Thyroid gland (tissue), 4 donors: ENCODE results near the gene GDPD4. TPM values are rescaled to one million over a fixed set of nuclear protein-coding genes. Genes with fewer than 3 reads are reported as not detected.

Experiments used
- DNase-seq, 2 donors: peaks; one replicate each; pipeline ENCODE4 v3.0.0-alpha.2; 2019
- H3K27ac ChIP-seq, 3 donors: fragments of 200-600 bp; sonication (generic); 1 replicate in 2 of 3; 2 replicates in 1 of 3; pipeline ENCODE4 v1.5.1; 2016 to 2019; ENCODE audit warnings: mild to moderate bottlenecking in 1 of 3, moderate library complexity in 1 of 3
- H3K27me3 ChIP-seq: fragments of 200-600 bp; sonication (generic); one replicate; pipeline ENCODE4 v1.5.1; 2019
- H3K36me3 ChIP-seq, 2 donors: fragments of 200-600 bp; sonication (generic); one replicate each; pipeline ENCODE4 v1.5.1; 2016 to 2019
- H3K4me1 ChIP-seq, 2 donors: fragments of 200-600 bp; sonication (generic); one replicate each; pipeline ENCODE4 v1.5.1; 2017 to 2019
- H3K4me3 ChIP-seq, 3 donors: fragments of 200-600 bp; sonication (generic); replicated peaks in 1 of 3; 1 replicate in 2 of 3; 2 replicates in 1 of 3; pipeline ENCODE4 v1.5.1; 2016; ENCODE audit warnings: mild to moderate bottlenecking in 1 of 3
- H3K9me3 ChIP-seq: fragments of 200-600 bp; sonication (generic); one replicate; pipeline ENCODE4 v1.5.1; 2017
- CTCF ChIP-seq, 6 experiments: fragments of 200-600 bp in 3 of 6; fragments of 450-650 bp in 3 of 6; sonication (generic) in 3 of 6; IDR thresholded peaks; one replicate each; pipeline ENCODE4 v1.5.1; 2016 to 2019; ENCODE audit warnings: antibody characterized with exemption in 6 of 6, mild to moderate bottlenecking in 2 of 6, inconsistent platforms in 1 of 6, moderate library complexity in 1 of 6
- POLR2A ChIP-seq, 2 donors: fragments of 450-650 bp; IDR thresholded peaks; one replicate each; pipeline ENCODE4 v1.6.1; 2017; ENCODE audit warnings: antibody characterized with exemption in 2 of 2, mild to moderate bottlenecking in 2 of 2, moderate library complexity in 1 of 2
- WGBS, 2 donors: methylation state at CpG; one replicate each; pipeline ENCODE4 v1.1.5; 2017; 5-methylcytosine and 5-hydroxymethylcytosine counted together
- intact Hi-C: fragments of 100-400 bp; cut with DNase I; formaldehyde crosslinking; loops from one replicate; pipeline ENCODE4 v1.15.1; 2023
- total RNA-seq, 4 donors: library from RNA; depleted of rRNA; stranded (reverse); fragments of >200 nt; gene quantifications; one replicate each; pipeline ENCODE4 v1.2.3, GENCODE V29; 2016

The GDPD4 gene
- total RNA-seq, 4 donors from 2014 or later = 3.6 TPM; not detected in 3

- Histone ChIP-seq H3K9me3 (no peaks in the 10 kb centered on the region), H3K4me1 (no peaks in the 10 kb centered on the region), H3K36me3 (no peaks in the 10 kb centered on the region), H3K4me3 (no peak overlapping the region), H3K27ac (no peak overlapping the region), H3K27me3 (no peaks in the 10 kb centered on the region)
- TF ChIP-seq POLR2A (IDR thresholded peaks at IDR 0.05) (no peak), CTCF (IDR thresholded peaks at IDR 0.05) (no peak)
- DNase-seq = no peak
- 86 to 94% methylated on average over 18 to 19 of the region's 22 CpGs for WGBS, 2 donors
- intact Hi-C loops = no loop called here
Observed at GRCh38 chr11:77181799-77182541, 119.5 kb downstream of the GDPD4 start.

GRCh38 chr11:77181226-77181625 lies 120.3 kb downstream of the GDPD4 start:
- Histone ChIP-seq H3K4me1 (no peaks in the 10 kb centered on the region), H3K9me3 (no peaks in the 10 kb centered on the region), H3K36me3 (no peaks in the 10 kb centered on the region), H3K27ac (no peak overlapping the region), H3K27me3 (no peaks in the 10 kb centered on the region), H3K4me3 (no peak overlapping the region)
- 95 to 96% methylated on average over 10 to 11 of the region's 11 CpGs for WGBS, 2 donors
- intact Hi-C loops = no loop called here
- TF ChIP-seq POLR2A (IDR thresholded peaks at IDR 0.05) = no peak
- TF ChIP-seq CTCF (IDR thresholded peaks at IDR 0.05) = no peak
- no peak for DNase-seq

- no peak for TF ChIP-seq POLR2A (IDR thresholded peaks at IDR 0.05)
- no peak for TF ChIP-seq CTCF (IDR thresholded peaks at IDR 0.05)
- DNase-seq = no peak
- intact Hi-C loops = no loop called here
- H3K4me3 ChIP-seq = no peak overlapping the region
- no peak overlapping the region for H3K27ac ChIP-seq
- no peaks in the 10 kb centered on the region for H3K36me3 ChIP-seq
- no peaks in the 10 kb centered on the region for H3K4me1 ChIP-seq
- no peaks in the 10 kb centered on the region for H3K27me3 ChIP-seq
- 83 to 91% methylated on average over 10 to 11 of the region's 11 CpGs for WGBS, 2 donors
- H3K9me3 ChIP-seq = no peaks in the 10 kb centered on the region
Observed at GRCh38 chr11:77180346-77180745, 121.1 kb downstream of the GDPD4 start.

GRCh38 chr11:77179681-77180080 lies 121.8 kb downstream of the GDPD4 start:
- intact Hi-C loops = no loop called here
- 98 to 100% methylated on average over 1 to 8 of the region's 19 CpGs for WGBS, 2 donors
- H3K4me3 ChIP-seq = no peak overlapping the region
- no peak for DNase-seq
- H3K27ac ChIP-seq = no peak overlapping the region
- no peaks in the 10 kb centered on the region for H3K4me1 ChIP-seq
- no peak for TF ChIP-seq CTCF (IDR thresholded peaks at IDR 0.05)
- TF ChIP-seq POLR2A (IDR thresholded peaks at IDR 0.05) = no peak
- H3K36me3 ChIP-seq = no peaks in the 10 kb centered on the region
- no peaks in the 10 kb centered on the region for H3K27me3 ChIP-seq
- no peaks in the 10 kb centered on the region for H3K9me3 ChIP-seq

- Histone ChIP-seq H3K27ac (no peak overlapping the region), H3K4me1 (no peaks in the 10 kb centered on the region), H3K27me3 (no peaks in the 10 kb centered on the region), H3K4me3 (no peak overlapping the region), H3K9me3 (no peaks in the 10 kb centered on the region), H3K36me3 (no peaks in the 10 kb centered on the region)
- DNase-seq = no peak
- TF ChIP-seq POLR2A (IDR thresholded peaks at IDR 0.05) = no peak
- TF ChIP-seq CTCF (IDR thresholded peaks at IDR 0.05) = no peak
- intact Hi-C loops = no loop called here
- 74 to 93% methylated on average over 4 to 5 of the region's 5 CpGs for WGBS, 2 donors
Observed at GRCh38 chr11:77179048-77179447, 122.4 kb downstream of the GDPD4 start.
